ENCODE data around the gene TGFA. TPM values are rescaled to one million over a fixed set of nuclear protein-coding genes. Genes with fewer than 3 reads are reported as not detected.
A peak's percentile ranks its signal among the peaks of the same experiment; 100 is the strongest.

Gene TGFA
- total RNA-seq, 1 experiment from 2014 or later, result 50.1 TPM

GRCh38 chr2:70431716-70432347 lies 121.8 kb downstream of the TGFA start (continued):
- TF ChIP-seq REST (IDR thresholded peaks at IDR 0.05; ENCODE audit: low read depth) (no peak), TCF7L2 (IDR thresholded peaks at IDR 0.05; ENCODE audit: borderline replicate concordance, extremely low read depth, insufficient read depth, insufficient read length) (peak; percentile 83), CEBPB (IDR thresholded peaks at IDR 0.05; ENCODE audit: low read depth) (peak; percentile 91)

- Histone ChIP-seq H3K9me3 (ENCODE audit: control insufficient read depth in 1 of 2, insufficient read depth in 1 of 2, low read depth in 1 of 2, low read length in 2 of 2) (no peaks in the 10 kb centered on the region), H2AFZ (ENCODE audit: low read depth, low read length, poor library complexity, severe bottlenecking) (peak overlapping the region; percentile 54), H3K27me3 (ENCODE audit: insufficient read depth, low read length) (no peaks in the 10 kb centered on the region), H3K9me2 (ENCODE audit: insufficient read depth) (no peaks in the 10 kb centered on the region), H3K4me3 (replicated peaks in 1 of 2; ENCODE audit: low read depth in 1 of 2, low read length in 2 of 2) (no peak overlapping the region), H4K20me1 (ENCODE audit: insufficient read depth) (no peaks in the 10 kb centered on the region), H3K9ac (ENCODE audit: low read length) (no peak overlapping the region), H3K4me1 (ENCODE audit: control insufficient read depth in 1 of 2, insufficient read depth in 2 of 2, low read length in 2 of 2) (no peaks in the 10 kb centered on the region), H3K27ac (ENCODE audit: low read depth, low read length) (no peak overlapping the region), H3K36me3 (ENCODE audit: control insufficient read depth in 1 of 2, insufficient read depth in 2 of 2, low read length in 2 of 2) (no peaks in the 10 kb centered on the region), H3K4me2 (ENCODE audit: low read length) (no peak overlapping the region), H3K79me2 (ENCODE audit: insufficient read depth, low read length) (no peaks in the 10 kb centered on the region)
- DNase-seq (ENCODE audit: low read depth, low spot score) (no peak), ATAC-seq (no peak)
- intact Hi-C loops (cut with micrococcal nuclease), result no loop called here
- ChIA-PET POLR2A (no interaction called here), RAD21 (ENCODE audit: low non-redundant PET in 1 of 2, low total read pairs in 2 of 2, uncharacterized antibody in 2 of 2, unreplicated experiment in 2 of 2) (no interaction called here), CTCF (no interaction called here)
- TF ChIP-seq EGR1 (IDR thresholded peaks at IDR 0.05; ENCODE audit: low read depth), result no peak
- TF ChIP-seq YY1 (IDR thresholded peaks at IDR 0.05; ENCODE audit: extremely low read depth, insufficient replicate concordance, low read depth, low read length), result no peak
- TF ChIP-seq CEBPB (IDR thresholded peaks at IDR 0.05; ENCODE audit: low read depth), result no peak
- no peak for TF ChIP-seq SP1 (IDR thresholded peaks at IDR 0.05; ENCODE audit: low read depth)
- TF ChIP-seq ELF1 (IDR thresholded peaks at IDR 0.05; ENCODE audit: borderline replicate concordance, low read depth), result no peak
- no peak for TF ChIP-seq ZFX (IDR thresholded peaks at IDR 0.05)
- TF ChIP-seq ZNF274 (IDR thresholded peaks at IDR 0.05; ENCODE audit: low read depth, low read length), result no peak
- TF ChIP-seq POLR2AphosphoS5 (IDR thresholded peaks at IDR 0.05; ENCODE audit: low read depth, low read length), result no peak
- TF ChIP-seq SIN3A (IDR thresholded peaks at IDR 0.05; ENCODE audit: low read depth), result no peak
- no peak for TF ChIP-seq ATF3 (IDR thresholded peaks at IDR 0.05)
- no peak for TF ChIP-seq JUND (IDR thresholded peaks at IDR 0.05)
- no peak for TF ChIP-seq EZH2 (IDR thresholded peaks at IDR 0.05)
- no peak for TF ChIP-seq ZBTB33 (IDR thresholded peaks at IDR 0.05; ENCODE audit: extremely low read depth, insufficient replicate concordance, low read length)
- TF ChIP-seq SRF (IDR thresholded peaks at IDR 0.05; ENCODE audit: low read depth), result no peak
- TF ChIP-seq MAX (IDR thresholded peaks at IDR 0.05), result no peak
- BruUV-seq (replicated peaks), result no TSS peak
Measured at GRCh38 chr2:70426341-70426740, 127.3 kb downstream of the TGFA start.

Measured in HCT116 (cell line).